Stomach (tissue), 9 donors: ENCODE data around the gene DGLUCY. TPM values are rescaled to one million over a fixed set of nuclear protein-coding genes. Genes with fewer than 3 reads are reported as not detected.

Experiments used
- DNase-seq, 2 donors: peaks; one replicate each; pipeline versions ENCODE4 v3.0.0 to v3.0.0-alpha.2; 2013 to 2019
- H3K27ac ChIP-seq, 5 donors: fragments of 200-600 bp in 4 of 5; sonication (generic) in 4 of 5; one replicate each; pipeline ENCODE4 v1.5.1; 2013 to 2019; ENCODE audit warnings: mild to moderate bottlenecking in 1 of 5, moderate library complexity in 1 of 5
- H3K27me3 ChIP-seq, 3 donors: fragments of 200-600 bp; sonication (generic); one replicate each; pipeline ENCODE4 v1.5.1; 2017 to 2019; ENCODE audit warnings: mixed run types in 1 of 3
- H3K36me3 ChIP-seq, 4 donors: fragments of 200-600 bp; sonication (generic); 1 replicate in 3 of 4; 2 replicates in 1 of 4; pipeline ENCODE4 v1.5.1; 2016 to 2019
- H3K4me1 ChIP-seq, 4 donors: fragments of 200-600 bp; sonication (generic); one replicate each; pipeline ENCODE4 v1.5.1; 2016 to 2019
- H3K4me3 ChIP-seq, 4 donors: fragments of 200-600 bp; sonication (generic) in 3 of 4; one replicate each; pipeline ENCODE4 v1.5.1; 2016 to 2019; ENCODE audit warnings: mild to moderate bottlenecking in 1 of 4
- H3K9me3 ChIP-seq, 4 donors: fragments of 200-600 bp; sonication (generic); one replicate each; pipeline ENCODE4 v1.5.1; 2016 to 2019
- EP300 ChIP-seq: sonication (generic); formaldehyde crosslinking; IDR thresholded peaks from one replicate; pipeline ENCODE4 v1.6.1; 2017; ENCODE audit warnings: antibody characterized with exemption
- POLR2A ChIP-seq, 4 donors: fragments of 450-650 bp; IDR thresholded peaks; one replicate each; pipeline ENCODE4 v1.6.1; 2016; ENCODE audit warnings: antibody characterized with exemption in 4 of 4, control low read depth in 2 of 4, mild to moderate bottlenecking in 1 of 4, moderate library complexity in 1 of 4
- POLR2AphosphoS5 ChIP-seq, 3 donors: sonication (generic); formaldehyde crosslinking; IDR thresholded peaks; one replicate each; pipeline ENCODE4 v1.6.1; 2016; ENCODE audit warnings: antibody characterized with exemption in 3 of 3
- WGBS, 5 donors: extraction: QIAGEN DNeasy Blood & Tissue Kit in 3 of 5; methylation state at CpG; one replicate each; pipeline versions ENCODE4 v1.1.5 to v1.1.7; 2013 to 2018; 5-methylcytosine and 5-hydroxymethylcytosine counted together
- intact Hi-C: fragments of 100-400 bp; cut with DNase I; formaldehyde crosslinking; loops from one replicate; pipeline ENCODE4 v1.15.1; 2023; ENCODE audit warnings: low total_unique reads
- polyA plus RNA-seq, 3 donors: library from polyadenylated mRNA; stranded (reverse); fragments of 200-250 nt; gene quantifications; one replicate each; pipeline ENCODE4 v1.2.3, GENCODE V29; 2013
- total RNA-seq, 5 donors: library from RNA; depleted of rRNA; stranded (reverse); fragments of >200 nt; gene quantifications; one replicate each; pipeline versions ENCODE4 v1.1.0 to v1.2.3, GENCODE V29; 2014 to 2016
- TF ChIP-seq, protein P1 (sequence below), 7 experiments: fragments of 450-650 bp in 4 of 7; fragments of 200-600 bp in 3 of 7; sonication (generic) in 3 of 7; IDR thresholded peaks; one replicate each; pipeline ENCODE4 v1.5.1; 2016 to 2019; ENCODE audit warnings: antibody characterized with exemption in 7 of 7, control low read depth in 2 of 7, mild to moderate bottlenecking in 1 of 7
- donor health status: healthy with polysubstance abuse.
- donor health status: Bipolar disorder and iron deficiency.
- donor health status: healthy.

DGLUCY gene
- total and polyA plus RNA-seq, 8 donors, result 24.1 to 122 (median 67.1) TPM

- H3K27ac ChIP-seq, result peak overlapping the region; percentile 29 to 80 (median 62)
- H3K36me3 ChIP-seq, result no peaks in the 10 kb centered on the region
- no peak overlapping the region for H3K4me3 ChIP-seq
- intact Hi-C loops, result no loop called here
- TF ChIP-seq POLR2AphosphoS5 (IDR thresholded peaks at IDR 0.05) (peak; percentile 34 to 73 (median 37)), EP300 (no peak)
- peak in 1 of 2 donors; percentile 68 for DNase-seq
- no peaks in the 10 kb centered on the region for H3K9me3 ChIP-seq
- 54 to 68% (median 65%) methylated on average over 16 of the region's 16 CpGs for WGBS, 5 donors
- peaks cover 0 to under 1% (median 0%) of the 10 kb centered on the region in 3 donors for H3K27me3 ChIP-seq
- H3K4me1 ChIP-seq, result peaks cover 8 to 39% (median 28%) of the 10 kb centered on the region in 4 donors
Measured at GRCh38 chr14:91258011-91258618, 144.2 kb downstream of the DGLUCY start.

DNA sequence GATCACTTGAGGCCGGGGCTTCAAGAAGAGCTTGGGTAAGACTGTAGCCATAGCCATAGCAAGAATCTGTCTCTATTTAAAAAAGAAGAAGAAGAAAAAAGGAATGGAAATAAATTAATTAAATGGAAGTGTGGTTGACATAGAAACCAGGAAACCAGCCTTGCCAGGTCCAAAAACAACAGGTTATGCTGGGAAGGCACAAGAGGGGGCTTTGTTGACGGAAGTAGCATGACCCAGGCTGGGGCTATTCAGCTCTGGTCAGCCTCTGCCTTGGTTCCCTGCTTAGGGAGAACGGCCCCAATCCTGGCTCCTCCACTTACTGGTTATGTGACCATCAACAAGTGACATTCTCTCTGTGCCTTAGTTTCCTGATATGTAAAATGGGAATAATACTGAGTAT, 145.0 kb downstream of the DGLUCY start:
- intact Hi-C loops, result no loop called here

DNA sequence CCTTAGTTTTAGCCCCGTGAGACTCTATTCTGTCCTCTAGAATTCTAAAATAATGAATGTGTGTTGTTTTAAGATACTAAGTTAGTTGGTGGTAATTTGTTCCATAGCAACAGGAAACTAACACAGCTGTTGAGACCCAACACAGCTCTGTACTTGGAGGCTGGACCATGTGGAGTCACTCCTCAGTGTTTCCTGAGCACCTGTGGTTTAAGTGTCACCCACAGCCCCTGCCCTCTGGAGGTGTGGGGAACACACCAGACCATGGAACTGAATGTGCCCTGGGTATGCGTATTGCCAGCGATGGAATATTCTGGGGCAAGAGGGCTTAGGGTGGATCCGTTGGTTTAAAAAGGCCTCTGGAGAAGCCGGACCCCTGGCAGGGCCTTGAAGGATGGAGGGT, 147.2 kb downstream of the DGLUCY start:
- H3K27ac ChIP-seq, result peak overlapping the region in 2 of 5 donors; percentile 14 to 26
- 83 to 90% (median 88%) methylated on average over 5 of the region's 5 CpGs for WGBS, 5 donors
- intact Hi-C loops, result no loop called here
- no peaks in the 10 kb centered on the region for H3K9me3 ChIP-seq
- no peak for DNase-seq
- no peak for TF ChIP-seq POLR2A (IDR thresholded peaks at IDR 0.05)
- TF ChIP-seq POLR2AphosphoS5 (IDR thresholded peaks at IDR 0.05), result no peak
- TF ChIP-seq EP300, result no peak
- TF ChIP-seq, protein P1, sequence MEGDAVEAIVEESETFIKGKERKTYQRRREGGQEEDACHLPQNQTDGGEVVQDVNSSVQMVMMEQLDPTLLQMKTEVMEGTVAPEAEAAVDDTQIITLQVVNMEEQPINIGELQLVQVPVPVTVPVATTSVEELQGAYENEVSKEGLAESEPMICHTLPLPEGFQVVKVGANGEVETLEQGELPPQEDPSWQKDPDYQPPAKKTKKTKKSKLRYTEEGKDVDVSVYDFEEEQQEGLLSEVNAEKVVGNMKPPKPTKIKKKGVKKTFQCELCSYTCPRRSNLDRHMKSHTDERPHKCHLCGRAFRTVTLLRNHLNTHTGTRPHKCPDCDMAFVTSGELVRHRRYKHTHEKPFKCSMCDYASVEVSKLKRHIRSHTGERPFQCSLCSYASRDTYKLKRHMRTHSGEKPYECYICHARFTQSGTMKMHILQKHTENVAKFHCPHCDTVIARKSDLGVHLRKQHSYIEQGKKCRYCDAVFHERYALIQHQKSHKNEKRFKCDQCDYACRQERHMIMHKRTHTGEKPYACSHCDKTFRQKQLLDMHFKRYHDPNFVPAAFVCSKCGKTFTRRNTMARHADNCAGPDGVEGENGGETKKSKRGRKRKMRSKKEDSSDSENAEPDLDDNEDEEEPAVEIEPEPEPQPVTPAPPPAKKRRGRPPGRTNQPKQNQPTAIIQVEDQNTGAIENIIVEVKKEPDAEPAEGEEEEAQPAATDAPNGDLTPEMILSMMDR (IDR thresholded peaks at IDR 0.05), result no peak
- peaks cover 17 to 40% (median 29%) of the 10 kb centered on the region in 4 donors for H3K4me1 ChIP-seq
- no peaks in the 10 kb centered on the region for H3K36me3 ChIP-seq
- H3K27me3 ChIP-seq, result peaks cover 0 to 7% (median 0%) of the 10 kb centered on the region in 3 donors
- H3K4me3 ChIP-seq, result no peak overlapping the region

More for the DNA sequence above, 145.0 kb downstream of the DGLUCY start:
- TF ChIP-seq POLR2AphosphoS5 (IDR thresholded peaks at IDR 0.05) (no peak), POLR2A (IDR thresholded peaks at IDR 0.05) (no peak), EP300 (no peak)
- TF ChIP-seq, protein P1 (IDR thresholded peaks at IDR 0.05), result no peak
- peaks cover 9 to 42% (median 27%) of the 10 kb centered on the region in 4 donors for H3K4me1 ChIP-seq
- WGBS, 5 donors, result 87 to 94% (median 90%) methylated on average over 3 of the region's 3 CpGs
- H3K27me3 ChIP-seq, result no peaks in the 10 kb centered on the region
- no peaks in the 10 kb centered on the region for H3K36me3 ChIP-seq
- H3K4me3 ChIP-seq, result no peak overlapping the region
- H3K9me3 ChIP-seq, result no peaks in the 10 kb centered on the region
- H3K27ac ChIP-seq, result peak overlapping the region in 3 of 5 donors; percentile 62 to 80 (median 79)
- no peak for DNase-seq

GRCh38 chr14:91261986-91262549, 148.2 kb downstream of the DGLUCY start:
- intact Hi-C loops, result no loop called here
- Histone ChIP-seq H3K27ac (peak overlapping the region in 1 of 5 donors; percentile 8), H3K36me3 (no peaks in the 10 kb centered on the region), H3K27me3 (peaks cover 0 to 7% (median 0%) of the 10 kb centered on the region in 3 donors), H3K9me3 (no peaks in the 10 kb centered on the region), H3K4me3 (no peak overlapping the region), H3K4me1 (peaks cover 17 to 31% (median 24%) of the 10 kb centered on the region in 4 donors)
- 82 to 88% (median 86%) methylated on average over 11 of the region's 11 CpGs for WGBS, 5 donors
- TF ChIP-seq POLR2A (IDR thresholded peaks at IDR 0.05), result no peak
- TF ChIP-seq POLR2AphosphoS5 (IDR thresholded peaks at IDR 0.05), result no peak
- TF ChIP-seq, protein P1 (IDR thresholded peaks at IDR 0.05), result no peak
- no peak for TF ChIP-seq EP300
- DNase-seq, result no peak

GRCh38 chr14:91263329-91263728, 149.5 kb downstream of the DGLUCY start:
- Histone ChIP-seq H3K27me3 (peaks cover 0 to 7% (median 0%) of the 10 kb centered on the region in 3 donors), H3K4me3 (peak overlapping the region in 2 of 4 donors; percentile 46 to 48), H3K4me1 (peaks cover 16 to 24% (median 17%) of the 10 kb centered on the region in 4 donors), H3K9me3 (no peaks in the 10 kb centered on the region), H3K36me3 (no peaks in the 10 kb centered on the region), H3K27ac (peak overlapping the region in 2 of 5 donors; percentile 55 to 60)
- intact Hi-C loops, result no loop called here
- 70 to 98% (median 89%) methylated on average over 2 of the region's 2 CpGs for WGBS, 5 donors
- no peak for DNase-seq
- TF ChIP-seq, protein P1 (IDR thresholded peaks at IDR 0.05), result no peak
- no peak for TF ChIP-seq POLR2A (IDR thresholded peaks at IDR 0.05)
- TF ChIP-seq POLR2AphosphoS5 (IDR thresholded peaks at IDR 0.05), result no peak
- TF ChIP-seq EP300, result no peak
